H9 (cell line): Measurements from ENCODE around the gene BBS1. TPM values are rescaled to one million over a fixed set of nuclear protein-coding genes. Genes with fewer than 3 reads are reported as not detected.

Source experiments
- DNase-seq: peaks from one replicate; pipeline ENCODE4 v3.0.0-alpha.2; 2017
- H2AFZ ChIP-seq: one replicate; pipeline ENCODE4 v1.6.1; 2013; ENCODE audit warnings: mild to moderate bottlenecking, low read length, control low read depth, moderate library complexity
- H2AK5ac ChIP-seq: 2 replicates; pipeline ENCODE4 v1.6.1; 2013; ENCODE audit warnings: low read length, control low read depth, mixed read lengths; ENCODE audit not compliant: insufficient read length
- H2BK120ac ChIP-seq: one replicate; pipeline ENCODE4 v1.6.1; 2013; ENCODE audit warnings: low read depth, mild to moderate bottlenecking, low read length, control low read depth, inconsistent platforms; ENCODE audit not compliant: poor library complexity, severe bottlenecking
- H2BK12ac ChIP-seq: 2 replicates; pipeline ENCODE4 v1.6.1; 2013; ENCODE audit warnings: low read length, control low read depth, mixed read lengths, low read depth; ENCODE audit not compliant: insufficient read length
- H2BK15ac ChIP-seq: 2 replicates; pipeline ENCODE4 v1.6.1; 2013; ENCODE audit warnings: low read depth, low read length, control low read depth
- H2BK20ac ChIP-seq: one replicate; pipeline ENCODE4 v1.6.1; 2013; ENCODE audit warnings: low read depth, mild to moderate bottlenecking, low read length, control low read depth, inconsistent platforms; ENCODE audit not compliant: poor library complexity, severe bottlenecking
- H2BK5ac ChIP-seq: 2 replicates; pipeline ENCODE4 v1.6.1; 2013; ENCODE audit warnings: low read length, control low read depth, mixed read lengths; ENCODE audit not compliant: insufficient read length
- H3K14ac ChIP-seq: 2 replicates; pipeline ENCODE4 v1.6.1; 2013; ENCODE audit warnings: low read length, control low read depth; ENCODE audit not compliant: insufficient read depth
- H3K18ac ChIP-seq: 2 replicates; pipeline ENCODE4 v1.6.1; 2013; ENCODE audit warnings: low read depth, mild to moderate bottlenecking, mixed read lengths, low read length, control low read depth; ENCODE audit not compliant: insufficient read length
- H3K23ac ChIP-seq: 2 replicates; pipeline ENCODE4 v1.6.1; 2013; ENCODE audit warnings: low read length, control low read depth, mixed read lengths, low read depth; ENCODE audit not compliant: insufficient read length
- H3K23me2 ChIP-seq: 2 replicates; pipeline ENCODE4 v1.6.1; 2013; ENCODE audit warnings: low read depth, mild to moderate bottlenecking, mixed read lengths, low read length, control low read depth; ENCODE audit not compliant: insufficient read length, poor library complexity, severe bottlenecking
- H3K27ac ChIP-seq: 2 replicates; pipeline ENCODE4 v1.5.1; 2013; ENCODE audit warnings: low read length, control low read depth, mixed read lengths, low read depth; ENCODE audit not compliant: insufficient read length
- H3K27me3 ChIP-seq: 2 replicates; pipeline ENCODE4 v1.6.1; 2013; ENCODE audit warnings: low read length, control low read depth, inconsistent platforms; ENCODE audit not compliant: insufficient read depth
- H3K4ac ChIP-seq: 2 replicates; pipeline ENCODE4 v1.6.1; 2013; ENCODE audit warnings: low read depth, mild to moderate bottlenecking, control low read depth, inconsistent platforms, low read length, moderate library complexity
- H3K4me1 ChIP-seq: 2 replicates; pipeline ENCODE4 v1.6.1; 2013; ENCODE audit warnings: low read length, control low read depth, inconsistent platforms; ENCODE audit not compliant: insufficient read depth
- H3K4me2 ChIP-seq: 2 replicates; pipeline ENCODE4 v1.6.1; 2013; ENCODE audit warnings: low read length, control low read depth, mixed read lengths; ENCODE audit not compliant: insufficient read length, insufficient read depth
- H3K56ac ChIP-seq: 2 replicates; pipeline ENCODE4 v1.6.1; 2013; ENCODE audit warnings: low read depth, mild to moderate bottlenecking, mixed read lengths, low read length, control low read depth; ENCODE audit not compliant: insufficient read length
- H3K79me1 ChIP-seq: 2 replicates; pipeline ENCODE4 v1.6.1; 2013; ENCODE audit warnings: low read depth, mild to moderate bottlenecking, moderate library complexity, low read length, control low read depth, inconsistent platforms; ENCODE audit not compliant: insufficient read depth, poor library complexity, severe bottlenecking
- H3K79me2 ChIP-seq: 2 replicates; pipeline ENCODE4 v1.6.1; 2013; ENCODE audit warnings: low read length, control low read depth, inconsistent platforms; ENCODE audit not compliant: insufficient read depth
- H3K9ac ChIP-seq: 2 replicates; pipeline ENCODE4 v1.6.1; 2013; ENCODE audit warnings: low read length, control low read depth, mixed read lengths; ENCODE audit not compliant: insufficient read length; ENCODE audit errors: extremely low read depth
- H3K9me3 ChIP-seq: one replicate; pipeline ENCODE4 v1.6.1; 2013; ENCODE audit warnings: low read depth, low read length, inconsistent platforms; ENCODE audit not compliant: control insufficient read depth
- H3T11ph ChIP-seq: one replicate; pipeline ENCODE4 v1.6.1; 2013; ENCODE audit warnings: mild to moderate bottlenecking, low read length, control low read depth, inconsistent platforms
- H4K20me1 ChIP-seq: one replicate; pipeline ENCODE4 v1.6.1; 2013; ENCODE audit not compliant: control insufficient read depth, insufficient read length, insufficient read depth
- H4K5ac ChIP-seq: 2 replicates; pipeline ENCODE4 v1.6.1; 2013; ENCODE audit warnings: low read depth, mild to moderate bottlenecking, mixed read lengths, low read length, control low read depth; ENCODE audit not compliant: insufficient read length
- H4K8ac ChIP-seq: replicated peaks from 2 replicates; pipeline ENCODE4 v1.6.1; 2013; ENCODE audit warnings: low read length, control low read depth, mixed read lengths, low read depth; ENCODE audit not compliant: insufficient read length
- H4K91ac ChIP-seq: 2 replicates; pipeline ENCODE4 v1.6.1; 2013; ENCODE audit warnings: low read depth, mild to moderate bottlenecking, moderate library complexity, mixed read lengths, low read length, control low read depth; ENCODE audit not compliant: insufficient read length
- H3K27ac Mint-ChIP-seq, 3 experiments: 2 replicates in 2 of 3; 3 replicates in 1 of 3; pipeline ENCODE4 v1.8.0; 2020 to 2021; ENCODE audit warnings: mixed read lengths in 3 of 3, mild to moderate bottlenecking in 1 of 3, moderate library complexity in 1 of 3
- H3K27me3 Mint-ChIP-seq: 2 replicates; pipeline ENCODE4 v1.8.0; 2021; ENCODE audit warnings: low read depth, mild to moderate bottlenecking, moderate library complexity, mixed read lengths
- H3K36me3 Mint-ChIP-seq, 3 experiments: 2 replicates in 2 of 3; 3 replicates in 1 of 3; pipeline ENCODE4 v1.8.0; 2020 to 2021; ENCODE audit warnings: low read depth in 3 of 3, mixed read lengths in 3 of 3; ENCODE audit not compliant: insufficient read depth in 1 of 3
- H3K4me1 Mint-ChIP-seq, 2 experiments: 2 replicates each; pipeline ENCODE4 v1.8.0; 2020; ENCODE audit warnings: mixed read lengths in 2 of 2
- H3K4me3 Mint-ChIP-seq, 2 experiments: 2 replicates in 1 of 2; 3 replicates in 1 of 2; pipeline ENCODE4 v1.8.0; 2020 to 2021; ENCODE audit warnings: mild to moderate bottlenecking in 2 of 2, mixed read lengths in 2 of 2, moderate library complexity in 1 of 2
- H3K9me3 Mint-ChIP-seq, 2 experiments: 2 replicates in 1 of 2; 3 replicates in 1 of 2; pipeline ENCODE4 v1.8.0; 2020; ENCODE audit warnings: mild to moderate bottlenecking in 2 of 2, mixed read lengths in 2 of 2, moderate library complexity in 1 of 2
- WGBS: extraction: QIAGEN DNeasy Blood & Tissue Kit; methylation state at CpG from one replicate; pipeline ENCODE4 v1.1.7; 2013; ENCODE audit warnings: missing lambda C conversion rate, low lambda C conversion rate, mixed read lengths; ENCODE audit not compliant: insufficient read length; ENCODE audit errors: extremely low coverage; 5-methylcytosine and 5-hydroxymethylcytosine counted together
- total RNA-seq: library from RNA; stranded (reverse); gene quantifications from 2 replicates; pipeline ENCODE4 v1.2.1, GENCODE V29; 2021
- TF ChIP-seq, protein P1 (sequence below): fragments of 200-600 bp; sonication (generic); conservative IDR thresholded peaks from 3 replicates; pipeline ENCODE4 v1.8.0; 2021; ENCODE audit warnings: antibody characterized with exemption, mild to moderate bottlenecking

Gene BBS1
- total RNA-seq, 1 experiment from 2014 or later = 27.2 TPM

DNA sequence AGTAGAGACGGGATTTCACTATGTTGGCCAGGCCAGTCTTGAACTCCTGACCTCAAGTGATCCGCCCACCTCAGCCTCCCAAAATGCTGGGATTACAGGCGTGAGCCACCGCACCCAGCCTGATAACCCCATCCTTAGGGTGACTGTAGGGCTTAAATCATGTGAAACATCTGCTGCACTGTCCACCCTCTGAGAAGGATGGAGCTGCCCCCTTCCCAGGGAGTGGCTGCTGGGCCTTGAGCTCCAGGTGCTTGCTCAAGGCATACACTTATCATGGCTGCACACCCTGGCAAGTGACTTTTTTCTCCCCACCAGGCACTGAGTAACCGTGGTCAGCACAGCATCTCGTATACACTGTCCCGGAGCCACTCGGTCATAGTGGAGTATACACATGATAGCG is 38.4 kb upstream of the BBS1 start:
- no peak overlapping the region for H2AFZ ChIP-seq
- TF ChIP-seq, protein P1, sequence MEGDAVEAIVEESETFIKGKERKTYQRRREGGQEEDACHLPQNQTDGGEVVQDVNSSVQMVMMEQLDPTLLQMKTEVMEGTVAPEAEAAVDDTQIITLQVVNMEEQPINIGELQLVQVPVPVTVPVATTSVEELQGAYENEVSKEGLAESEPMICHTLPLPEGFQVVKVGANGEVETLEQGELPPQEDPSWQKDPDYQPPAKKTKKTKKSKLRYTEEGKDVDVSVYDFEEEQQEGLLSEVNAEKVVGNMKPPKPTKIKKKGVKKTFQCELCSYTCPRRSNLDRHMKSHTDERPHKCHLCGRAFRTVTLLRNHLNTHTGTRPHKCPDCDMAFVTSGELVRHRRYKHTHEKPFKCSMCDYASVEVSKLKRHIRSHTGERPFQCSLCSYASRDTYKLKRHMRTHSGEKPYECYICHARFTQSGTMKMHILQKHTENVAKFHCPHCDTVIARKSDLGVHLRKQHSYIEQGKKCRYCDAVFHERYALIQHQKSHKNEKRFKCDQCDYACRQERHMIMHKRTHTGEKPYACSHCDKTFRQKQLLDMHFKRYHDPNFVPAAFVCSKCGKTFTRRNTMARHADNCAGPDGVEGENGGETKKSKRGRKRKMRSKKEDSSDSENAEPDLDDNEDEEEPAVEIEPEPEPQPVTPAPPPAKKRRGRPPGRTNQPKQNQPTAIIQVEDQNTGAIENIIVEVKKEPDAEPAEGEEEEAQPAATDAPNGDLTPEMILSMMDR = no peak
- no peaks in the 10 kb centered on the region for H3K27me3 ChIP-seq
- H2BK120ac ChIP-seq = no peak overlapping the region
- H3K56ac ChIP-seq = no peak overlapping the region
- H3K4ac ChIP-seq = no peak overlapping the region
- H3K23ac ChIP-seq = no peak overlapping the region
- Mint-ChIP-seq H3K27me3 (peaks cover 2% of the 10 kb centered on the region), H3K27ac (peak overlapping the region in 1 of 3 experiments; percentile 22; a peak in 1 of 7 replicates), H3K36me3 (peaks cover 3 to 30% (median 23%) of the 10 kb centered on the region in 3 experiments; a peak in 5 of 7 replicates), H3K9me3 (no peaks in the 10 kb centered on the region), H3K4me1 (peaks cover 20 to 35% of the 10 kb centered on the region in 2 experiments), H3K4me3 (no peak overlapping the region)
- no peak overlapping the region for H4K8ac ChIP-seq
- no peak overlapping the region for H2BK5ac ChIP-seq
- no peaks in the 10 kb centered on the region for H3K79me2 ChIP-seq
- no peaks in the 10 kb centered on the region for H3K79me1 ChIP-seq
- H3K23me2 ChIP-seq = no peaks in the 10 kb centered on the region
- H2BK12ac ChIP-seq = no peak overlapping the region
- no peak overlapping the region for H3K9ac ChIP-seq
- no peak overlapping the region for H3K14ac ChIP-seq
- no peak overlapping the region for H3K18ac ChIP-seq
- no peak overlapping the region for H2BK15ac ChIP-seq
- no peak overlapping the region for H2AK5ac ChIP-seq
- no peak overlapping the region for H3K4me2 ChIP-seq
- no peak overlapping the region for H4K91ac ChIP-seq
- no peak overlapping the region for H4K5ac ChIP-seq
- no peak overlapping the region for H3T11ph ChIP-seq
- no peaks in the 10 kb centered on the region for H3K4me1 ChIP-seq
- H4K20me1 ChIP-seq = no peaks in the 10 kb centered on the region
- H3K27ac ChIP-seq = no peak overlapping the region
- no peak overlapping the region for H2BK20ac ChIP-seq
- H3K9me3 ChIP-seq = no peaks in the 10 kb centered on the region
- no peak for DNase-seq
- WGBS = no CpG with 5 or more reads among the region's 9 CpGs
